GM19035 (cell line): Measurements from ENCODE around the gene RASGRF2.
"Not testable (repeated sequence)": the region's sequence is repeated elsewhere in the genome, so short reads cannot be mapped to it uniquely, and the experiment has no call there.

Experiments used
- ATAC-seq: cut with Tn5 transposase; IDR thresholded peaks from one replicate; pipeline ENCODE4 v1.9.1; 2021; ENCODE audit not compliant: unreplicated experiment

The RASGRF2 gene

GRCh38 chr5:80982093-80982492 is 21.9 kb downstream of the RASGRF2 start:
- no peak for ATAC-seq

- ATAC-seq, result no peak
Observed at GRCh38 chr5:80985600-80986228, 25.6 kb downstream of the RASGRF2 start.

GRCh38 chr5:80986382-80986781 is 26.2 kb downstream of the RASGRF2 start:
- ATAC-seq, result no peak

- ATAC-seq, result no peak
Observed at GRCh38 chr5:80987078-80987766, 27.1 kb downstream of the RASGRF2 start.

- ATAC-seq, result no peak
Observed at GRCh38 chr5:80988419-80988935, 28.3 kb downstream of the RASGRF2 start.

- no peak for ATAC-seq
Observed at GRCh38 chr5:80989883-80990282, 29.7 kb downstream of the RASGRF2 start.

- no peak for ATAC-seq
Observed at GRCh38 chr5:80990527-80990926, 30.4 kb downstream of the RASGRF2 start.

GRCh38 chr5:80990971-80991370 is 30.8 kb downstream of the RASGRF2 start:
- no peak for ATAC-seq

- no peak for ATAC-seq
Observed at GRCh38 chr5:80995908-80996307, 35.7 kb downstream of the RASGRF2 start.

GRCh38 chr5:80998590-80998979 is 38.4 kb downstream of the RASGRF2 start:
- no peak for ATAC-seq

- ATAC-seq, result no peak
Observed at GRCh38 chr5:81003811-81004386, 43.7 kb downstream of the RASGRF2 start.

GRCh38 chr5:81005708-81006107 is 45.5 kb downstream of the RASGRF2 start:
- no peak for ATAC-seq

GRCh38 chr5:81006231-81006630 is 46.1 kb downstream of the RASGRF2 start:
- no peak for ATAC-seq

GRCh38 chr5:81006947-81007636 is 46.9 kb downstream of the RASGRF2 start:
- ATAC-seq, result no peak

- no peak for ATAC-seq
Observed at GRCh38 chr5:81007637-81008027, 47.5 kb downstream of the RASGRF2 start.

- no peak for ATAC-seq
Observed at GRCh38 chr5:81010336-81011169, 50.4 kb downstream of the RASGRF2 start.

- no peak for ATAC-seq
Observed at GRCh38 chr5:81014348-81014747, 54.2 kb downstream of the RASGRF2 start.

- ATAC-seq, result no peak
Observed at GRCh38 chr5:81016116-81016515, 56.0 kb downstream of the RASGRF2 start.

- no peak for ATAC-seq
Observed at GRCh38 chr5:81017320-81017719, 57.2 kb downstream of the RASGRF2 start.

GRCh38 chr5:81018608-81019007 is 58.4 kb downstream of the RASGRF2 start:
- ATAC-seq, result not testable (repeated sequence)

- no peak for ATAC-seq
Observed at GRCh38 chr5:81019748-81020147, 59.6 kb downstream of the RASGRF2 start.
